Heart left ventricle (tissue), 16 donors: ENCODE measurements around the gene PANK3. TPM values are rescaled to one million over a fixed set of nuclear protein-coding genes. Genes with fewer than 3 reads are reported as not detected.
"Not testable (repeated sequence)": the region's sequence is repeated elsewhere in the genome, so short reads cannot be mapped to it uniquely, and the experiment has no call there.

ENCODE experiments used
- ATAC-seq, 4 donors: fragments of 200-7000 bp; cut with Tn5 transposase; one replicate each; pipeline ENCODE4 v1.9.1; 2020 to 2022; ENCODE audit warnings: moderate library complexity in 4 of 4, mild to moderate bottlenecking in 3 of 4, moderate number of reproducible peaks in 1 of 4
- DNase-seq, 5 donors: peaks; one replicate each; pipeline ENCODE4 v3.0.0-alpha.2; 2020
- H3K27ac ChIP-seq, 12 donors: fragments of 200-600 bp; sonication (generic) in 4 of 12; one replicate each; pipeline versions ENCODE4 v1.5.0 to v1.8.0; 2016 to 2022; ENCODE audit warnings: mild to moderate bottlenecking in 2 of 12
- H3K27me3 ChIP-seq, 9 donors: fragments of 200-600 bp; sonication (generic) in 2 of 9; one replicate each; pipeline versions ENCODE4 v1.5.1 to v1.8.0; 2016 to 2022; ENCODE audit warnings: mild to moderate bottlenecking in 3 of 9
- H3K36me3 ChIP-seq, 9 donors: fragments of 200-600 bp; sonication (generic) in 2 of 9; one replicate each; pipeline versions ENCODE4 v1.5.0 to v1.8.0; 2018 to 2022; ENCODE audit warnings: mild to moderate bottlenecking in 2 of 9
- H3K4me1 ChIP-seq, 12 donors: fragments of 200-600 bp; sonication (generic) in 4 of 12; one replicate each; pipeline versions ENCODE4 v1.5.0 to v1.8.0; 2016 to 2022; ENCODE audit warnings: mild to moderate bottlenecking in 3 of 12
- H3K4me3 ChIP-seq, 12 donors: fragments of 200-600 bp; sonication (generic) in 4 of 12; one replicate each; pipeline versions ENCODE4 v1.5.0 to v1.8.0; 2017 to 2022; ENCODE audit warnings: mild to moderate bottlenecking in 9 of 12, moderate library complexity in 4 of 12
- H3K9me3 ChIP-seq, 12 donors: fragments of 200-600 bp; sonication (generic) in 4 of 12; one replicate each; pipeline versions ENCODE4 v1.5.0 to v1.8.0; 2016 to 2022; ENCODE audit warnings: mild to moderate bottlenecking in 1 of 12
- POLR2A ChIP-seq, 2 donors: fragments of 450-650 bp; IDR thresholded peaks; one replicate each; pipeline ENCODE4 v1.6.1; 2017; ENCODE audit warnings: antibody characterized with exemption in 2 of 2, mild to moderate bottlenecking in 2 of 2, moderate library complexity in 2 of 2
- WGBS, 4 donors: extraction: QIAGEN DNeasy Blood & Tissue Kit in 2 of 4; methylation state at CpG; one replicate each; pipeline versions ENCODE4 v1.1.5 to v1.1.7; 2013 to 2018; 5-methylcytosine and 5-hydroxymethylcytosine counted together
- intact Hi-C, 10 donors: fragments of 100-400 bp; cut with DNase I; formaldehyde crosslinking; loops; one replicate each; pipeline versions ENCODE4 v1.11.1 to v1.14.2; 2022
- polyA plus RNA-seq, 2 donors: library from polyadenylated mRNA; stranded (reverse); fragments of 200-250 nt; gene quantifications; one replicate each; pipeline ENCODE4 v1.2.3, GENCODE V29; 2013
- total RNA-seq, 9 donors: library from RNA; depleted of rRNA in 2 of 9; stranded (reverse); fragments of >200 nt in 2 of 9; fragmentation: NEBNext Ultra II Directional in 3 of 9; extraction: Animal tissue kit (Norgen Biotek cat#: 25700) in 3 of 9; gene quantifications; one replicate each; pipeline versions ENCODE4 v1.1.0 to v1.2.4, GENCODE V29; 2016 to 2023
- TF ChIP-seq, protein P1 (sequence below), 12 donors: fragments of 200-600 bp; sonication (generic) in 4 of 12; IDR thresholded peaks; one replicate each; pipeline versions ENCODE4 v1.5.0 to v1.8.0; 2018 to 2022; ENCODE audit warnings: antibody characterized with exemption in 12 of 12, mild to moderate bottlenecking in 5 of 12
- donor health status: ischemic (EF 13 %, LVEDD 7.1; RV severe dilation, severe dysfunction).
- donor health status: healthy with polysubstance abuse.
- donor health status: DM: no; HTN: yes; CAD: no.
- donor health status: DM: no; HTN: no; CAD: no.
- donor health status: ischemic (EF 25% LVEDD 6.9; RV normal size, moderate dysfunction).
- donor health status: ischemic (EF 25% LVEDD 5.7; RV mildly dilated, moderate dysfunction).
- donor health status: healthy.
- donor health status: DM: yes; HTN: yes; CAD: no.
- donor health status: ischemic (EF 35%, LVEDD 5.7; RV mildly dilated, moderate dysfunction).
- donor health status: nonischemic (EF 11% LVEDD 7.7; RV severe dilation, severe dysfunction).
- donor health status: DM: yes; HTN: yes; CAD: no.
- donor health status: PGD.
- donor health status: ischemic (EF 29% LVEDD 5.4; RV normal size, mild dysfunction).
- donor health status: nonischemic (EF 23%, LVEDD 6.1; RV moderate dilation, normal function).

The PANK3 gene
- total and polyA plus RNA-seq, 11 donors: 3.8 to 45.4 (median 28.1) TPM

DNA sequence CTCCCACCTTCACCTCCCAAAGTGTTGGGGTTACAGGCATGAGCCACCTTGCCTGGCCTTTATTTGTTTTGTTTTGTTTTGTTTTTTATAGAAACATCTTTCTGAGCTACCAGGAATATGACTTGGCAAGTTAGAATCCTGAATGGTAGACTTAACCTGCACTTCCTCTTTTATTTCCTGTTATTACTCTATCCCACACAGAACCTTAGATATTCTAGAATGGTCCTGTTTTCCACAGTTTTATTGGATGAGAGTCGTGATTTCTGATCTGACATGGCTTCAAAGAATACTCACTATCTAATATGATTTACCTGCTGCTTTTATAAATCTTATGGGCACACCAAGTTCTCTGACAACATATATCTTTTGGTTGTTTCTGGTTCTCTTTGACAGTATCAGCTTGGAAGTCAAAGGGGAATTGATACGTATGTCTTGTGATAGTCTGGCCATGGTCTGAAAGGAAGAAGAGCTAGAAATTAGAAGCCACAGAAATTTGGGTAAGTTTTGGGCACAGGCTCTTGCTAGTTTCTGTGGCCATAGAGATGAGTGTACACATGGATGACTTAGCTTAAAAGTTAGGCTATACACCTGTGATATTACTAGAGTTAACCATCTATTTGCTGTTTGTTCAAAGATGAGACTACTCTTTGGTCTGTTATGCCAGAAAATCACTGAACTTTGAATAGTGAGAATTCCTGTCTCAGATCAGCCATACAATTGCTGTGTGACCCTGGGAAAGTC, 4.7 kb upstream of the PANK3 start:
- intact Hi-C loops: loop anchor here in 1 of 10 donors (10.0 kb wide), 1 partner anchor 99 kb away; the partner anchor contains the start of gene RARS1
- DNase-seq (no peak), ATAC-seq (no peak)
- Histone ChIP-seq H3K4me1 (peaks cover 0 to 7% (median 5%) of the 10 kb centered on the region in 12 donors), H3K27ac (no peak overlapping the region), H3K27me3 (peaks cover 0 to 12% (median 0%) of the 10 kb centered on the region in 9 donors), H3K4me3 (no peak overlapping the region), H3K36me3 (no peaks in the 10 kb centered on the region), H3K9me3 (no peaks in the 10 kb centered on the region)
- TF ChIP-seq, protein P1, sequence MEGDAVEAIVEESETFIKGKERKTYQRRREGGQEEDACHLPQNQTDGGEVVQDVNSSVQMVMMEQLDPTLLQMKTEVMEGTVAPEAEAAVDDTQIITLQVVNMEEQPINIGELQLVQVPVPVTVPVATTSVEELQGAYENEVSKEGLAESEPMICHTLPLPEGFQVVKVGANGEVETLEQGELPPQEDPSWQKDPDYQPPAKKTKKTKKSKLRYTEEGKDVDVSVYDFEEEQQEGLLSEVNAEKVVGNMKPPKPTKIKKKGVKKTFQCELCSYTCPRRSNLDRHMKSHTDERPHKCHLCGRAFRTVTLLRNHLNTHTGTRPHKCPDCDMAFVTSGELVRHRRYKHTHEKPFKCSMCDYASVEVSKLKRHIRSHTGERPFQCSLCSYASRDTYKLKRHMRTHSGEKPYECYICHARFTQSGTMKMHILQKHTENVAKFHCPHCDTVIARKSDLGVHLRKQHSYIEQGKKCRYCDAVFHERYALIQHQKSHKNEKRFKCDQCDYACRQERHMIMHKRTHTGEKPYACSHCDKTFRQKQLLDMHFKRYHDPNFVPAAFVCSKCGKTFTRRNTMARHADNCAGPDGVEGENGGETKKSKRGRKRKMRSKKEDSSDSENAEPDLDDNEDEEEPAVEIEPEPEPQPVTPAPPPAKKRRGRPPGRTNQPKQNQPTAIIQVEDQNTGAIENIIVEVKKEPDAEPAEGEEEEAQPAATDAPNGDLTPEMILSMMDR (IDR thresholded peaks at IDR 0.05): no peak
- no peak for TF ChIP-seq POLR2A (IDR thresholded peaks at IDR 0.05)
- 55 to 76% (median 72%) methylated on average over 2 of the region's 2 CpGs for WGBS, 4 donors

DNA sequence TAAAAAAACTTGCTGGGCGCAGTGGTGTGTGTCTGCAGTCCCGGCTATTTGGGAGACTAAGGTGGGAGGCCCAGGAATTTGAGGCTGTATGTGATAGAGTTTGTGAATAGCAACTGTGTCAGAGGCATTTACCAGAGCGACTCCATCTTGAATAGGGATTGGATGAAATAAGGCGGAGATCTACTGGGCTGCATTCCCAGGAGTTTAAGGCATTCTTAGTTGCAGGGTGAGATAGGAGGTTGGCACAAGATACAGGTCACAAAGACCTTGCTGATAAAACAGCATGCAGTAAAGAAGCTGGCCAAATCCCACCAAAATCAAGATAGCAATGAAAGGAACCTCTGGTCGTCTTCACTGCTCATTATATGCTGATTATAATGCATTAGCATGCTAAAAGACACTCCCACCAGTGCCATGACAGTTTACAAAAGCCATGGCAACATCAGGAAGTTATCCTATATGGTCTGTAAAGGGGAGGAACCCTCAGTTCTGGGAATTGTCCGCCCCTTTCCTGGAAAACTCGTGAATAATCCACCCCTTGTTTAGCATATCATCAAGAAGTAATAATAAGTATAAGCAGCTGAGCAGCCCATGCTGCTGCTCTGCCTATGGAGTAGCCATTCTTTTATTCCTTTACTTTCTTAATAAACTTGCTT, 1.8 kb upstream of the PANK3 start:
- Histone ChIP-seq H3K4me1 (peaks cover 0 to 32% (median 20%) of the 10 kb centered on the region in 12 donors), H3K27ac (peak overlapping the region in 1 of 12 donors; percentile 97)
- 82 to 89% (median 84%) methylated on average over 7 of the region's 7 CpGs for WGBS, 4 donors
- not testable (repeated sequence) for ATAC-seq, H3K4me3 ChIP-seq, H3K9me3 ChIP-seq, DNase-seq, H3K36me3 ChIP-seq, H3K27me3 ChIP-seq
- intact Hi-C loops: loop anchor here in 1 of 10 donors (10.0 kb wide), 1 partner anchor 96 kb away; the partner anchor contains the start of gene RARS1

DNA sequence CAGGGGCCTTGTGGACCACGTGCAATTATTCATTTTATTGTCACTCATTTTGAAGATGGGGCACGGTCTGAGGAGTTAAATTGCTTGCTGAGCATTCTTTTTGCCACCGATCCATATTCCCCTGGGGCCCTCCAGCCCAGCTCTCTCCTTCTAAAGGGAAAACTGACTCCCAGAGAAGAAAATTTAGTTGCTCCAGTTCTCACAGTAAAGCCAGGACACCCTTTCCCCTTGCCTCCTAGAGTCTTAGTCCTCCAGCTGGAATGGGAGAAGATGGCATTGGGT, 1.0 kb upstream of the PANK3 start:
- TF ChIP-seq POLR2A (IDR thresholded peaks at IDR 0.05): no peak
- TF ChIP-seq, protein P1 (IDR thresholded peaks at IDR 0.05): no peak
- intact Hi-C loops: loop anchor here in 1 of 10 donors (10.0 kb wide), 1 partner anchor 95 kb away; the partner anchor contains the start of gene RARS1
- H3K27ac ChIP-seq: peak overlapping the region; percentile 93 to 98 (median 97)

DNA sequence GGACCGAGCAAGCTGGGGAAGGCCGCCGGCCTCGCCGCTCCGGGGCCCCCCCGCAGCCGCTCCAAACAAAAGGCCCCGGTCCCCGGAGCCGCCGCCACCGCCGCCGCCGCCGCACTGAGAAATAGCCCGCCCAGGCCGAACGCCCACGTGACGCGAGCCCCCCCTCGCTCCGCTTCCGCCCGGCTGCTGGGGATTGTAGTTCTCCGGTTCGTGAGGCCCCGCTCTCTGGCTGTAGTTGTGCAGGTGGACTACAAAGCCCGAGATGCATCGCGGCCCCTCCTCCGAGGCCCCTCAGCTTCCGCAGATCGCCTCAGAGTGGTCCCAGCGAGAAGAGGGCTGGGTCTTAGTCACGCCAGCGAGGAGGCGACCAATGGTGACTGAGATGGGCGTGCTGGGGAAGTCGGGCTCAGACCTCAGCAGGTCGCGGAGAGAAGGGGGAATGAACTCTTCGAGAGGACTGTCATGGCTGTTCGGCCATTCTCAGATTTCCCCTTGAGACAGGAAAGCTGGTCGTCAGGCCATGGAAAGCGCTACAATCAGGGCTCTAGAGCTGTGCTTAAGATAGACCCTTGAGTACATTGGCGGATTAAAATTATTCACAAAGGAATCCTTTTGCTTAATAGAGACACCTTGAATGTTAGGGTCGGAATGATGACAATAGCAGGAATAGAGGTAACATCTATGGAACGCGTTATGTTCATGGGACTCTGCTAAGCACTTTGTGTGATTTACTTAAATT, 489 bp upstream of the PANK3 start:
- TF ChIP-seq, protein P1 (IDR thresholded peaks at IDR 0.05): no peak
- TF ChIP-seq POLR2A (IDR thresholded peaks at IDR 0.05): peak in 1 of 2 donors; percentile 85
- no peaks in the 10 kb centered on the region for H3K36me3 ChIP-seq
- H3K4me1 ChIP-seq: peaks cover 0 to 43% (median 26%) of the 10 kb centered on the region in 12 donors
- H3K27ac ChIP-seq: peak overlapping the region; percentile 93 to 98 (median 97)
- peak; percentile 99 for DNase-seq
- WGBS, 4 donors: 1 to 4% (median 3%) methylated on average over 18 to 52 of the region's 52 CpGs
- H3K27me3 ChIP-seq: no peaks in the 10 kb centered on the region
- intact Hi-C loops: loop anchor here in 5 of 10 donors (1.0 to 10.0 kb wide), 3 partner anchors 92 to 95 kb away; partner anchors contain the start of gene RARS1 (in 5 of the 5)
- ATAC-seq: peak; percentile 98 to 99 (median 99)
- peak overlapping the region; percentile 68 to 99 (median 92) for H3K4me3 ChIP-seq
- H3K9me3 ChIP-seq: no peaks in the 10 kb centered on the region

More for the DNA sequence above, 1.0 kb upstream of the PANK3 start:
- no peak for ATAC-seq
- WGBS, 4 donors: 21 to 34% (median 24%) methylated on average over 3 of the region's 3 CpGs
- H3K4me3 ChIP-seq: peak overlapping the region in 11 of 12 donors; percentile 68 to 99 (median 92)
- H3K36me3 ChIP-seq: no peaks in the 10 kb centered on the region
- no peak for DNase-seq
- no peaks in the 10 kb centered on the region for H3K27me3 ChIP-seq
- H3K9me3 ChIP-seq: no peaks in the 10 kb centered on the region
- H3K4me1 ChIP-seq: peaks cover 0 to 38% (median 25%) of the 10 kb centered on the region in 12 donors
